Duodenal mucosa (tissue), 2 donors: Measurements from ENCODE around the gene PRKAR1B.
"Not testable (repeated sequence)": the region's sequence is repeated elsewhere in the genome, so short reads cannot be mapped to it uniquely, and the experiment has no call there.

Experiments used
- H3K27ac ChIP-seq: one replicate; pipeline ENCODE4 v1.7.0; 2013; ENCODE audit warnings: low read depth, low read length
- H3K27me3 ChIP-seq, 2 donors: one replicate each; pipeline ENCODE4 v1.7.0; 2013; ENCODE audit warnings: low read length in 2 of 2, control low read depth in 1 of 2; ENCODE audit not compliant: insufficient read depth in 2 of 2, control insufficient read depth in 1 of 2
- H3K36me3 ChIP-seq, 2 donors: one replicate each; pipeline ENCODE4 v1.7.0; 2013; ENCODE audit warnings: low read length in 2 of 2, control low read depth in 1 of 2; ENCODE audit not compliant: insufficient read depth in 2 of 2, control insufficient read depth in 1 of 2
- H3K4me1 ChIP-seq, 2 donors: one replicate each; pipeline ENCODE4 v1.7.0; 2013; ENCODE audit warnings: low read length in 2 of 2, control low read depth in 1 of 2; ENCODE audit not compliant: insufficient read depth in 2 of 2, control insufficient read depth in 1 of 2
- H3K4me3 ChIP-seq, 2 donors: one replicate each; pipeline ENCODE4 v1.7.0; 2013; ENCODE audit warnings: low read length in 2 of 2, low read depth in 1 of 2
- H3K9ac ChIP-seq, 2 donors: one replicate each; pipeline ENCODE4 v1.7.0; 2013; ENCODE audit warnings: low read length in 2 of 2, low read depth in 1 of 2
- H3K9me3 ChIP-seq, 2 donors: one replicate each; pipeline ENCODE4 v1.7.0; 2013; ENCODE audit warnings: low read length in 2 of 2, control low read depth in 1 of 2; ENCODE audit not compliant: control insufficient read depth in 1 of 2

Gene PRKAR1B

GRCh38 chr7:662576-662975 is 64.5 kb downstream of the PRKAR1B start:
- no peak overlapping the region for H3K4me3 ChIP-seq
- H3K9ac ChIP-seq, result no peak overlapping the region
- H3K27ac ChIP-seq, result no peak overlapping the region
- H3K9me3 ChIP-seq, result no peaks in the 10 kb centered on the region
- H3K4me1 ChIP-seq, result peaks cover 0 to 3% of the 10 kb centered on the region in 2 donors
- no peaks in the 10 kb centered on the region for H3K36me3 ChIP-seq
- H3K27me3 ChIP-seq, result no peaks in the 10 kb centered on the region

DNA sequence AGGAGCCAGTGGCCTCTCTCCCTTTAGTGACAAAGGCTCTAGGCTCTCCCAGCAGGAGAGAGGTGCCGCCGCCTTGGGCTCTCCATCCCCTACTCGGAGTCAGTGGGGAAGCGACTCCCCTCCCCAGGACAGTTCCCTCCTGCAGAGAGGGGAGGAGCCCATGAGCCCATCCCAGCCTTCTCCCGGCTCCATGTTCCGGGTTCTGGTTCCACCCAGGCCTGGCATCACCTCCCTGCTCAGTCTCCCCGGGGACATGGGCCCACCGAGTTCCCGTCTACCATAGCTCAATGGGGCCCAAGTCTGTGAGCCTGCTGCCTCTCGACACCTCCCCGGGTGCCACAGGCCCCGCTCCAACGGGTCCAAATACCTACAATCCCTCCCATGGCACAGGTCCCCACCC is 67.1 kb downstream of the PRKAR1B start:
- Histone ChIP-seq H3K4me1 (no peaks in the 10 kb centered on the region), H3K27me3 (no peaks in the 10 kb centered on the region), H3K4me3 (no peak overlapping the region), H3K9me3 (no peaks in the 10 kb centered on the region), H3K9ac (no peak overlapping the region), H3K36me3 (no peaks in the 10 kb centered on the region), H3K27ac (no peak overlapping the region)

DNA sequence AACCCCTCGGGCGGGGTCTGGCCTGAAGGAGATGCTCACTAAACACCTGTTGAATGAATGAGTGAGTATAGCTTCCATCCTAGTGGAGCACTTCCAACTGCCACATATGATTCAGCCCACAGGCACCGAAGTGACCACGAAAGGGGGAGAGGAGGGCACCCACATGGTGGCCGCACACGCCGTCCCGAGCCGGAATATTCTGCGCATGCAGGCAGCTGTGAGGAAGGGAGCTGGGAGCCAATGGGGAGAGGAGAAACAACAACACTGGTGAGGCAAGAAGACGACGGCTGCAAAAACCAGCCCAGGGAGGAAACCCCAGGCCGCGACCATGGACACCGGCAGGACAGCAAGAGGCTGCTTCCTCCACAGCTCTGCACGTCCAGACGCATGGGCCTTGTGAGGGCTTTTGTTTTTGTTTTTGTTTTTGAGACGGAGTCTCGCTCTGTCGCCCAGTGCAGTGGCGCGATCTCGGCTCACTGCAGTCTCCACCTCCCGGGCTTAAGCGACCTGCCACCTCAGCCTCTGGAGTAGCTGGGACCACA is 67.7 kb downstream of the PRKAR1B start:
- H3K27ac ChIP-seq, result no peak overlapping the region

DNA sequence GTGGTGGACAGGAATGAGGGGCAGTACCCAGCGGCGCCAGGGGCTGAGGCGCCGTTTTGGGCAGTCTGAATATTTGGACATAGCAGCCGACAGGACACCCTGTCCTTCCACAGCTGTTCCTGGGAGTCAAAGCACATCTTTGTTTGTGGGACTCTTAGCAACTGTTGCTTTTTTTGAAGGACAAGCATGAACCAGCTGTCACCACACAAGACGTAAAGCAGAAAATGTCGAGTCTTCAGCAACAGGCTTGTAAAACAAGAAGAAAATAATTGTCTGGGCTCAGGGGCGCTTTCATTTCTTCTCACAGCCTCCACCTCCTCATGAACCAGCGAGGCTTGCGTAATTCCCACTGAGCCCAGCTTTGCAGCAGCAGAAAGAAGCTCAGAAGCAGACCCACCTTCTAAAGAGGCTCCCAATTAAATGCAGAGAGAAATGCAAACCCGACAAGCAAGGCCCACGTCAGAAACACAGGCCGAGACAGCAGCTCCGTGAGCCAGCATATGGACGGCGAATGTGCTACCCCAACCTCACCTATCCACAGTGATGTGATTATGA is 69.4 kb downstream of the PRKAR1B start:
- H3K27me3 ChIP-seq, result no peaks in the 10 kb centered on the region
- no peak overlapping the region for H3K4me3 ChIP-seq
- no peak overlapping the region for H3K9ac ChIP-seq
- no peaks in the 10 kb centered on the region for H3K4me1 ChIP-seq
- H3K36me3 ChIP-seq, result no peaks in the 10 kb centered on the region
- no peak overlapping the region for H3K27ac ChIP-seq
- H3K9me3 ChIP-seq, result peaks cover 0 to under 1% of the 10 kb centered on the region in 2 donors

More for the DNA sequence above, 67.7 kb downstream of the PRKAR1B start:
- no peaks in the 10 kb centered on the region for H3K27me3 ChIP-seq
- H3K9me3 ChIP-seq, result no peaks in the 10 kb centered on the region
- H3K4me3 ChIP-seq, result no peak overlapping the region
- no peaks in the 10 kb centered on the region for H3K36me3 ChIP-seq
- no peak overlapping the region for H3K9ac ChIP-seq
- no peaks in the 10 kb centered on the region for H3K4me1 ChIP-seq

DNA sequence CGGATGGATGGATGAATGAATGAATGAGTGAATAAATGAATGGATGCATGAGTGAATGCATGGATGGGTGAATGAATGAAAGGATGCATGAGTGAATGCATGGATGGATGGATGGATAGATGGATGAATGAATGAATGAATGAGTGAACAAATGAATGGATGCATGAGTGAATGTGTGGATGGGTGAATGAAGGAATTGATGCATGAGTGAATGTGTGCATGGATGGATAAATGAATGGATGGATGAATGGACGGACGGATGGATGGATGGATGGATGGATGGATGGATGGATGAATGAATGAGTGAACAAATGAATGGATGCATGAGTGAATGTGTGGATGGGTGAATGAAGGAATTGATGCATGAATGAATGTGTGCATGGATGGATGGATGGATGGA is 70.1 kb downstream of the PRKAR1B start:
- H3K9ac ChIP-seq, H3K27ac ChIP-seq: not testable (repeated sequence)

GRCh38 chr7:655758-656157 is 71.3 kb downstream of the PRKAR1B start:
- Histone ChIP-seq H3K27ac (no peak overlapping the region), H3K36me3 (no peaks in the 10 kb centered on the region), H3K27me3 (no peaks in the 10 kb centered on the region), H3K4me1 (no peaks in the 10 kb centered on the region), H3K9ac (no peak overlapping the region), H3K4me3 (no peak overlapping the region), H3K9me3 (peaks cover 0 to 7% of the 10 kb centered on the region in 2 donors)

More for the DNA sequence above, 70.1 kb downstream of the PRKAR1B start:
- not testable (repeated sequence) for H3K27me3 ChIP-seq, H3K4me3 ChIP-seq, H3K36me3 ChIP-seq, H3K4me1 ChIP-seq, H3K9me3 ChIP-seq

DNA sequence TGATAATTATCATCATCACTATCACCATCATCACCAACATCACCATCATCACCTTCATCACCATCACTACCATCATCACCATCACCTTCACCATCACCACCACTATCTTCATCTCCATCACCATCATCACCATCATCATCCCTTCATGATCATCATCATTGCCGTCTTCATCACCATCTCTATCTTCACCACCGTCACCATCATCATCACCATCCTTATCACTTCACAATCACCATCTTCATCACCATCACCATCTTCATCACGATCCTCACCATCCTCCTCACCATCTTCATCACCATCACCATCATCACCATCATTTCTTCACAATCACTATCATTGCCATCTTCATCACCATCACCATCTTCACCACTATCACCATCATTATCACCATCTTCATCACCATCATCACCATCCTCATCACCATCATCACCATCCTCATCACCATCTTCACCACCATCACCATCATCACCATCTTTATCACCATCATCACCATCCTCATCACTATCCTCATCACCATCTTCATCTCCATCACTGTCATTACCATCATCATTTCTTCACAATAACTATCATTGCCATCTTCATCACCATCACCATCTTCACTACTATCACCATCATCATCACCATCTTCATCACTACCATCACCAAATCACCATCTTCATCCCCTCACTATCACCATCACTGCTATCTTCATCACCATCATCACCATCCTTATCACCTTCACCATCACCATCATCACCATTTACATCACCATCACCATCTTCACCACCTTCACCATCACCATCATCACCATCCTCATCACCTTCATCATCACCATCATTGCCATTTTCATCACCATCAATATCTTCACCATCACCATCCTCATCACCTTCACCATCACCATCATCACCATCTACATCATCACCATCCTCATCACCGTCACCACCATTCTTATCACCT is 73.0 kb downstream of the PRKAR1B start:
- Histone ChIP-seq H3K4me1 (no peaks in the 10 kb centered on the region), H3K36me3 (no peaks in the 10 kb centered on the region), H3K4me3 (no peak overlapping the region), H3K9ac (no peak overlapping the region), H3K27ac (no peak overlapping the region), H3K9me3 (peaks cover 0 to 7% of the 10 kb centered on the region in 2 donors), H3K27me3 (no peaks in the 10 kb centered on the region)

DNA sequence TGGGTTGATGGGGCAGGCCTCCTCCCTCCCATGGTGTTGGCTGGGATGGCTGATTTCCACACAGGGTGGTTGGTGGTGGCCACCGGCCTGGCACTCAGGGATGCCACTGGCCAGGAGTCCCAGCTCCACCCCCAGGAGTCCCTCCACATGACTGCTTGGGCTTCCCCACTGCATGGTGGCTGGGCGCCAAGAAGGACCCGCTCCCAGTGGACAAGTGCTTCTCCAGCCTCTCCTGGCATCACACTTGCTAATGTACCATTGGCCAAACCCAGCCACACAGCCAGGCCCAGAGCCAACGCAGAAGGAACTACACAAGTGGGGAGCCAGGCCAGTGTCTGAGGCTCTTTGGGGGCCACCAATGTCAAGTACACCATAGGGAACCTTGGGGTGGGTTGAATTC is 74.2 kb downstream of the PRKAR1B start:
- Histone ChIP-seq H3K4me3 (no peak overlapping the region), H3K27me3 (no peaks in the 10 kb centered on the region), H3K9me3 (peaks cover 0 to 7% of the 10 kb centered on the region in 2 donors), H3K27ac (no peak overlapping the region), H3K36me3 (no peaks in the 10 kb centered on the region), H3K9ac (no peak overlapping the region), H3K4me1 (no peaks in the 10 kb centered on the region)

DNA sequence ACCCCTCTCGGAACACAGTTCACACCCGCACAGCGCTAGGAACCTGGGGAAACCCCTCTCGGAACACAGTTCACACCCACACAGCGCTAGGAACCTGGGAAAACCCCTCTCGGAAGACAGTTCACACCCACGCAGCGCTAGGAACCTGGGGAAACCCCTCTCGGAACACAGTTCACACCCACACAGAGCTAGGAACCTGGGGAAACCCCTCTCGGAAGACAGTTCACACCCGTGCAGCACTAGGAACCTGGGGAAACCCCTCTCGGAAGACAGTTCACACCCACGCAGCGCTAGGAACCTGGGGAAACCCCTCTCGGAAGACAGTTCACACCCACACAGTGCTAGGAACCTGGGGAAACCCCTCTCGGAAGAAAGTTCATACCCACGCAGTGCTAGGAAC is 74.9 kb downstream of the PRKAR1B start:
- H3K4me3 ChIP-seq, H3K27me3 ChIP-seq, H3K36me3 ChIP-seq, H3K27ac ChIP-seq, H3K9ac ChIP-seq, H3K9me3 ChIP-seq, H3K4me1 ChIP-seq: not testable (repeated sequence)

- H3K36me3 ChIP-seq, result no peaks in the 10 kb centered on the region
- H3K9ac ChIP-seq, result no peak overlapping the region
- H3K9me3 ChIP-seq, result peaks cover 0 to 7% of the 10 kb centered on the region in 2 donors
- H3K27me3 ChIP-seq, result no peaks in the 10 kb centered on the region
- no peaks in the 10 kb centered on the region for H3K4me1 ChIP-seq
- H3K4me3 ChIP-seq, result no peak overlapping the region
- H3K27ac ChIP-seq, result no peak overlapping the region
Measured at GRCh38 chr7:651032-651728, 75.9 kb downstream of the PRKAR1B start.
